NCI-H1092 treated with DMSO at 0.1 percent for 48 hours (cell line): ENCODE data around the gene SLCO2A1.

ENCODE experiments used
- DNase-seq: peaks from one replicate; lab custom pipeline; 2025; lab: John Stamatoyannopoulos, UW

The SLCO2A1 gene

GRCh38 chr3:134060561-134061385 lies 31.0 kb upstream of the SLCO2A1 start:
- DNase-seq, result no peak

GRCh38 chr3:134059671-134060560 lies 30.2 kb upstream of the SLCO2A1 start:
- DNase-seq, result no peak

GRCh38 chr3:134059035-134059601 lies 29.4 kb upstream of the SLCO2A1 start:
- DNase-seq, result no peak

- no peak for DNase-seq
Measured at GRCh38 chr3:134057654-134058110, 28.0 kb upstream of the SLCO2A1 start.

GRCh38 chr3:134057006-134057653 lies 27.4 kb upstream of the SLCO2A1 start:
- DNase-seq, result no peak

DNA sequence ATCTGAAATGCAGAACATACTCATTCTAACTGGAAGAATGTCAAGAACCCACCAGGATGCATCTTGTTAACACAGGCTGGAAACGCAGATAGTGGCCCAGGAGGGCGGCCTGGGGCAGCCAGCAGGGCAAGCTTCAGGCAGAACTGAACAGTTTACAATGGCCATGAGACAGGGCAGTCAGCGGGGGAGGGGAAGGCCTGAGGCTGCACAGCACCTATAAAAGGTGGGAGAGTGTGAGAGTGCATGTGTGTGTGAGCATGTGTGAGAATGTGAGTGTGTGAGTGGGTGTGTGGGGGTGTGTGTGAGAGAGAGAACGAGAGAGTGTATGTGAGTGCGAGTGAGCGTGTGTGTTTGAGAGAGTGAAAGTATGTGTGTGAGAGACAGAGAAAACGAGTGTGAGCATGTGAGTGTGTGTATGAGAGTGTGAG lies 26.8 kb upstream of the SLCO2A1 start:
- DNase-seq, result no peak

DNA sequence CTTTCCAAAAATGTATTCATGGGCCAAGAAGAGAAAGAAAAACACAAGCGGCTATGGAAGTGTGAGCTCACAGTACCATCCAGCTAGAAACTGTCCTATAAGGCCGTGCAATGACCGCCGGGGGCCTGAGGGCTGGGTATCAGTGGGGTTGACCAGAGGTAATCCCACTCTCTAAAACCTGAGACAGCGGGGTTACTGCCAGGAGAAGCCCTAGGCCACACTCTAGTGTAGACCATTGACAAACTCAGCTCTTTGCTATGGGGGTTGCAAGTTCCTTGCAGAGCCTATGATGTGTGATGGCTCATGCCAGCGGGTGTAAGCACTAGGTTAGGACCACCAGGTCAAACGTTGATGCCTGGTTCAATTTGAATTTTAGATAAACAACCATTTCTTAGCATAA lies 25.9 kb upstream of the SLCO2A1 start:
- DNase-seq, result no peak

DNA sequence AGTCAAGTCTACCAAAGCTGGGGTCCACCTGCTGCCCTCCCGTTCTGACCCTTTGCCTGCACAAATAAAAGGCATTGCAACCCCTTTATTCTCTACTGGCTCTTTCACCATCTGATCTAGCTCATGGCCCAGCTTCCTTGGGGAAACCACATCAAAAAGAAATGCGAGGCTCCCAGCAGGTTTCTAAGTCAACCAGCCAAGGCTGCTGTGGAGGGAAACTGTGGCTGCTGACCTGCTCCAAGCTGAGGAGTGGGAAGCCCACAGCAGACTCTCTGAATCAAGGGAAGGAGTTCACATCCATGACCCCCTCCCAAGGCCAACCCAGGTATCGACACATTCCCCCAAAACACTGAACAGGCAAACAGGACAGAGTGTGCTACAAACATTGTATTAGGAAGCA lies 25.2 kb upstream of the SLCO2A1 start:
- DNase-seq, result no peak

DNA sequence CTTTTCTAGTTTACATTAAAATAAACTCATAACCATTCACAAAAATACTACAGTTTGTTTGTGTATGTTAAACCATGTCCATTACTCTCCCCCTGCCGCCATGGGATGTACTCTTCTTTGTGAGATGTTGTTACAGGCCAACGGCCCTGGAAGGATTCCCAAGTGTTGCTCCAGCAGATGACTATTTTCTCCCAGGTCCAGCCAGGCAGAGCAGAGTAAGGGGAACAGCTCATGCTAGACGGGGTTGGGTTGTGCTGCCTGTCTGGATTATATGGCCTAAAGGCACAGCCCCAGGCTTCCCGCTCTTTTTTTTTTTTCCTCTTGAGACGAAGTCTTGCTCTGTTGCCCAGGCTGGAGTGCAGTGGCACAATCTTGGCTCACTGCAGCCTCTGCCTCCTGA lies 24.5 kb upstream of the SLCO2A1 start:
- DNase-seq, result no peak

GRCh38 chr3:134052370-134052769 lies 22.6 kb upstream of the SLCO2A1 start:
- no peak for DNase-seq

DNA sequence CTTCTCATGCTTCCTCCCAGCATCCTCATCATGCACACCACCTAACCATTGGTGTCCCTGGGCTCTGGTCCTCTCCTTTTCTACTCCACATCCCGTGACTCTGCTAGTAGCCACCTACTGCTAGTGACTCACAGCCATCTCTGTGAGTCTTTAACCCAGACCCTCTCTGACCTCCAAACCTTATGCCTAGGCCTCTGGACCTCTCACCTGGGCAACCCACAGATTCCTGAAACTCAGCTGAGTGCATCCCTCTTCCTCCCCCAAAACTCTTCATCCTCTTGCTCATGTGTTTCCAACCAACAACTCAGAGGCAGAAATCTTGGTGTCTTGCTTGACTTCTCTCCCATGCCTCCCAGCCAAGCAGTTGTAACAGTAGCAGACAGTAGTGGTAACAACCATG lies 20.0 kb upstream of the SLCO2A1 start:
- no peak for DNase-seq

DNA sequence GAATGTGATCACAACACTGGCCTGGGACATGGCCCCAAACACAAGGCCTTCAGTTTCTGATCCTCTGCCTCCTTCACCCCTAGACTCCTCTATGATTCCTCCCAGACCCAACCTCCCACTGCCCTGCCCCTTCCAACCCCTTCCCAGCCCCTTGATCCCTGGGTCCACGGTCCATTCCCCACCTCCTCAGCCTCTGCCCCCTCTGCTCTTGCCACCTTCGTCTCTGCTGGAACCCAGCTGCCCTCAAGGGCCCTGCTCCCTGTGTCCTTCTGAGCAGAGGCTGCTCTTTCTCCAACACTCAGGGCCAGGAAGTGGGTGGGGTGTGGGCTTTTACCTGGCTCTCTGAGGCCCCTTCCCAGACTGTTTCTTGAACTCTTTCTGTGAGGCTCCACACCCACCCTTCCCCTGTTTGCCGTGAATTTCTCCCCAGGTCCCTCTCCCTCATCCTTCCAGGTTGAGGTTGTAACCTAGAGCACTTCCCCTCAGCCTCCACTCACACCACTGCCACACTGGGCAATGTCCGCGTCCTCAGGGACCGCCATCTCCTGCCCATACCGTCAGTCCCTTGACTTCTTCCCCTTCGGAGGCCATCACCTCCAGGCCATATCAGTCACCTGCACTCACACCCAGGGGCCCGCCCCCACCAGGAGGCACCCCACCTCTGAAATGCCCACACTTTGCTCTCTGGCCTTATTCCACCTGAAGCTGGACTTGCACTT lies 18.7 kb upstream of the SLCO2A1 start:
- DNase-seq, result no peak

- no peak for DNase-seq
Measured at GRCh38 chr3:134044459-134044858, 14.7 kb upstream of the SLCO2A1 start.

DNA sequence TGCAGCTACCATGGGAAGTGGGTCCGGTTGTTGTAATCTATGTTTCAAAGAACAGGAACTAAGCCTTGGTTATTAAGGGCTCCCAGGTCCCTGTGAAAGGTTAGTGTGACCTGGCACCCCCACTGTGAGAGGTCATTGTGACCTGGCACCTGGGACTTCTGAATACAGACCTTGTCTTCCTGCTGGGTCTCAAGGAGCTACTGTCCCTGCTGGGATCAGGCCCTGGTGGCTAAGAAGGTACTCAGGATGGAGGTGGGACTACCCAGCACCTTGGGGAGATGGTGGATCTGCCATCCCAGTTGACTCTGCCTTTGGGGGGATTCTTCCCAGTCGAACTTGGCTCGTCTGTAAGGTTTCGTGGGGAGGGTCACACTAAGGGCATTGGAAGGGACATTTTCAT lies 10.3 kb upstream of the SLCO2A1 start:
- no peak for DNase-seq

DNA sequence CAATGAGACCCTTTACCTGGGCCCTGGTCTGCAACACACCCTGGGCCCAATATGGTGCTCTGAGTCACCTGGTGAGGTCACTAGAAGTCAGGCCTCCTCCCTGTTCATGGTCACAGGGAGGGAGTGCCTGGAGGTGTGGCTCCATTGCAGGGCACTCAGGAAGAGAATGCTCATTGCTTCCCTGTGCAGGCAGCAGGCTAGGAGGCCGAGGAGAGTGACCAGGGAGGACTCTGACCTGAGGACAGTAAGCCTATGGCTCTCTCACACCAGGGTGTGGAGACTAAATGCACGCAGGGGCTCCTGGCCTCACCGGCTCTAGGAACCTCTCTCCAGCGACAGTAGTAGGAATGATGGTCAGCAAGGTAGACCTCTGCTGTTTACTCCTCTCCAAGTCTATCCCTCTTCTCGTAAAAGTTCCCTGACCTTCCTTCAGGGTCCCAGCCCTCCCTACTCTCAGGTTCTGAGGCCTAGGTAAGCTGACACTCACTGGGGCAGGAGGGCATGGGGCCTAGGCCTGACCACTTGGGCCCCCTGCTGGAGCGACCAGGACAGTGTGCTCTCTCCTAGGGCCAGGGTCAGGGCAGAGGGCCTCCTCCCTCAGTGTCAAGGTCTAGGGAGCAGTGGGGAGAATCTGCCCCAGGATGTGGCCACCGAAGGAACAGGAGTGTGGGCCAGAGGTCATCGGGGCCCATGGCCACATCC lies 9.6 kb upstream of the SLCO2A1 start:
- no peak for DNase-seq

DNA sequence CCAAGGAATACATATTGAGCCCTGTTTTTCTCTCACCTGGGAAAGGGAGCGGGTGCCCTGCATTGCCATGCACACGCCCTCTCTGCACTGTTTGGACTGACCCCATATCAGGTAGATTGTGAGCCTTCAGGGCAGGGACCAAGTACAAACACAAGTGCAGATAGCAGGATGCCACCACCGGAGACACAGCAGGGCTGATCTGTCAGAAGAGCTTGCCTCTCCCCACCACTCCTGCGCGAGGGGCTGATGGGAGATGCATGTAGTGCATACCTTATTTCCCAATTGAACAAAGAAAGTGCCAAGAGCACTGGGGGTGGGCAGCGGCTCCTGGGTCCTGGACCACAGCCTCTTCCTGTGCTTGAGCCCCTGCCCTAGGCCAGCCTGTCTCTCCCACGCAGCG lies 9.0 kb upstream of the SLCO2A1 start:
- DNase-seq, result no peak

- no peak for DNase-seq
Measured at GRCh38 chr3:134038071-134038491, 8.4 kb upstream of the SLCO2A1 start.

DNA sequence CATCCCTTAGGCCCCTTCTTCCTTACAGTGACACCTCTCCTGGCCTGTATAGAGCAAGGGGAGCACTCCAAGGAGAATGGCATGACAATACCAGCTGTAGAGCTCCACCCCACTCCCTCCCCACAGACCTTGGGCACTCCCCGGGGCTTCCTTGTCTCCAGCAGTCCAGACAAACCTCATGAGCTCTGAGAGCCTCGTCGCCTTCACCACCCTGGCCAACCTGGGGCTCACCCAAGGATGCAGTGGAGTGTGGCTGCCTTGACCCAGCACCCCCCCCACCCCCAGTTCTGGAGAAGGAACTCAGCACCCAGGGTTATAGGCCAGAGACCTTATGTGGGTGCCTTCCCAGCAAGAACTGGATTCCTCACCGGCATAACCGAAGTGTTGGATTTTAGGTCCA lies 7.4 kb upstream of the SLCO2A1 start:
- DNase-seq, result no peak

DNA sequence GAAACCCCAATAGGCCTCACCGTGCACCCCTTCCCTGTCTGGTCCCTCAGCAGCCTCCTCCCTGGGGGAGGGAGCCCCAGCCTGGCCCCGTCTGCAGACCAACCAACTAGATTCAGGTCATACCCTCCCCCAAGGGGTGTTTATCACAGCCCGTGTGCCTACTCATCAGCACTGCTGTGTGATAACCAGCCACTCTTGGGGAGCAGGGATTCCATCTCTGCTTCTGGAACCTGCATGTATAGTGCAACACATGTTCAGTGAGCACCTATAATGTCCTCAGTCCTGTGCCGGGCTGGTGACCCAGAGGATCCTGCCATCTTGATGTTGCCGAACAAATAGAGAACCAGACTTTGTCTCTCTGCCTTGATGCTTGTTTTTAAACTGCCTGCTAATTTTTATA lies 6.6 kb upstream of the SLCO2A1 start:
- DNase-seq, result no peak

- no peak for DNase-seq
Measured at GRCh38 chr3:134035836-134036235, 6.1 kb upstream of the SLCO2A1 start.
